HG02840 (cell line): ENCODE measurements around the gene OR12D3.
"Not testable (repeated sequence)": the region's sequence is repeated elsewhere in the genome, so short reads cannot be mapped to it uniquely, and the experiment has no call there.

ENCODE experiments used
- ATAC-seq: cut with Tn5 transposase; IDR thresholded peaks from one replicate; pipeline ENCODE4 v1.9.1; 2021; ENCODE audit warnings: mild to moderate bottlenecking, moderate library complexity, moderate number of reproducible peaks; ENCODE audit not compliant: unreplicated experiment, low FRiP score

OR12D3 gene, protein sequence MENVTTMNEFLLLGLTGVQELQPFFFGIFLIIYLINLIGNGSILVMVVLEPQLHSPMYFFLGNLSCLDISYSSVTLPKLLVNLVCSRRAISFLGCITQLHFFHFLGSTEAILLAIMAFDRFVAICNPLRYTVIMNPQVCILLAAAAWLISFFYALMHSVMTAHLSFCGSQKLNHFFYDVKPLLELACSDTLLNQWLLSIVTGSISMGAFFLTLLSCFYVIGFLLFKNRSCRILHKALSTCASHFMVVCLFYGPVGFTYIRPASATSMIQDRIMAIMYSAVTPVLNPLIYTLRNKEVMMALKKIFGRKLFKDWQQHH

DNA sequence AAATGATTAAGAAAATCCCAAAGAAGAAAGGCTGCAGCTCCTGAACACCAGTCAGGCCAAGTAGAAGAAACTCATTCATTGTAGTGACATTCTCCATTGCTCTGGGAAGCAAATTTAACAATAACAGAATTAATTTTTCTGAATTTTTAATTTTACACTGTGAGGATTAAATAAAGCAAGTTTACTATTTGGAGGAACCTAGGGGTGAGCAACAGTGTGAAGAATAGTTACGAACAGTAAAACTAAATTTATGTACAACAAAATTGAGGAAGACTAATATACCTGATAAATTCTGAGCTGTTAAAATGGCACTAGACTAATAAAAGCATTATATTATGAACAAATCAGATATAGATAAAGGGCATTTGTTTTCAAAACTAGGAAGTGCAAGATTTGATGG lies at the start of gene OR12D3:
Gene OR12D3 (minus strand): TSS at position 101 of the 400 bp plus-strand sequence. CDS start 4 bp downstream, at position 97.
- ATAC-seq: no peak

DNA sequence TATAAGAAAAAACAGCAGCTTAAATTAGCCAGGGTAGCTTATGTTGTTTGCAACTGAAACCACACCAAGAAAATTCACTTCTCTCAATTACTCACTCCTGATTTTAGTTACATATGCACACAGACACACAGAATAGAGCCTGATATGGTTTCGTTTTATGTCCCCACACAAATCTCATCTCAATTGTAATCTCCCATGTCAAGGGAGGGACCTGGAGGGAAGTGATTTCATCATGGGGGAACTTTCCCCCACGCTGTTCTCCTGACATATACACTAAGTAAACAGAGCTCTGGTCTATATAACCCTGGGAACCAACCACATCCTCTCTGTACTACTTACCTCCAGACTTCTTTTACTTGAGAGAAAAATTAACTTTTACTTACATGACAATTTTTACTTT lies 49.5 kb upstream of the OR12D3 start:
- no peak for ATAC-seq

DNA sequence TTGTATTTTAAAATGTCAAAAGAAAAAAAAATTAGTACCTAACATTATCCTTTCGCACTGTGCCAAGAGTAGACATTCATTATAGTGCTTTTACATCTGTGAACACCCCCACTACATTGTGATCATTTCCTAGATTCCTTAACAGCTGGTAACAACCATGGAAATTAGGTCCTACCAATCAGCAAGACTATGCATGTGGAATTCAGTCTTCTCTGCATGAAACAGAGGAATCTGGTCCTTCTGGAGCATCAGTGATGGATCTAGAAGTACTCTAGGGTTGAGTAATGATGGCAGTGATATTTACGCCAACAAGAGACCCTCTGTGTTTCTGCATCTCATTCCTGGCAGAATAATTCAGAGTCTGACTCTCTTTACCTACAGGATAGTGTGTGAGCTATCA lies 49.1 kb upstream of the OR12D3 start:
- no peak for ATAC-seq

DNA sequence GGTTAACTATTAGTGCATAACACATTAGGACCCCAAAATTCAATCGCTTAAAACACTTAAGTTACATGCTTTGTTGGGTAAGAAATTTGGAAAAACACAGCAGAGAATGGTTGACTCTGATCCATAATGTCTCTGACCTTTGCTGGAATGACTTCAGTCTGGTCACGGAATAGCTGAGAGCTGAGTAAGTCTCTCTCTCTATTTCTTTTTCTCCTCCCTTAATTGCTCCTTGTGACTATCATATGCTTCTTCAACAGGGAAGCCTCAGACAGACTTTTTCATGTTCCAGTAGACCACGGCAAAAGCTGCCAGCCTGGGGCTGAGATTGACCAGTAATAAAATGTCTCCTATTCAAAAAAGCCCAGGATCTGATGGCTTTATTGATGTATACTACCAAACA lies 44.4 kb upstream of the OR12D3 start:
- no peak for ATAC-seq

DNA sequence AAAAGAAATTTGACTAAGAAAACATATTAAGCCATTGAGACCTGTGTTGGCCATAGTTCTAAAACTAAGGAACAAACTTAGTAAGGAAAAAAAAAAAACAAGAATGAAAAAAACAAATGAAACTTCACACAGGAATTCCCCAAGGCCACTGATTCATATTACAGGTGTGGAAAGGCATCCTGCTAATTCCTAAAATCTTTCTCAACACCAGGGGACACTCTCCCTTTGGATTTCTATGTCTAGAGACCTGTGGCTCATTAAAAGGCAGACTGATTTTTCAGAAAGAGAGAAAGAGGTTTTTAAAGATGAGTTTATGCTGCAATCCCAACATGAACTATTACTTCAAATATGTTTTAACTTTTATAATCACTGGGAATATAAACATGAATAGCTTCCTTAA lies 39.5 kb upstream of the OR12D3 start, which contains the start of gene OR12D1:
Gene OR12D1 (plus strand): TSS at position 341 of the 400 bp plus-strand sequence.
- no peak for ATAC-seq

DNA sequence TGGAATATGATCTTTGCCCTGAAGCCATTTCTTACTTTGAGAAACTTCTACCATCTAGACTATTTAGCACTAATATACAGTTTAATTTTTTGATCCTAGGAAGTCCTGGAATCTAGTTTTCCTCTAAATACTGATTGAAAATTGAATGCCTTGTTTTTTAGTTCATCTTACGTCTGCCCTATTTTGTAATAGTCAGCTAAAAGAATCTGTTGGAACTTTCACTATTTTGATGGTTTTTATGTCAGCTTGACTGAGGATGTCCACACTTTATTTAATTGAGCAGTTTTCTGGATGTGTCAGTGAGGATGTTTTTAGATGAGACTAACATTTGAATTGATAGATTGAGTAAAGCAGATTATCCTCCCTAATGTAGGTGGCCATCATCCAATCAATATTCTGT lies 28.7 kb upstream of the OR12D3 start:
- ATAC-seq: no peak

DNA sequence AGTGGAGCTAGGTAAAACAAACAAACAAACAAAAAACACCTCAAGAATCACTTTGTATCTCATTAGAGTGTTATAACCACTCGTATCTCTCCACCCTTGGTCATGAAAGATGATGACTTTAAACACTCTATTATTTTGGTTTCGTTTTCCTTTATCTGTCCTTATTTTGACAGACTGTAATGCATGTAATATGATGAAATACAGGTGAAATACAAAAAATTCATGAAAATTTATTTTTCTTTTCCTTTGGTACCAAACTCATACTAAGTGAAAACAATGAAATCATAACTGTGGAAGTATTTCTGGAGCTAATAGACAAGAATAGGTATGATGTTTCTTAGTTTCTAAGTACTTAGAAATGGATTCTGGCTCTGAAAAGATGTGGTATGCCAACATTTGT lies 24.4 kb upstream of the OR12D3 start:
- no peak for ATAC-seq

DNA sequence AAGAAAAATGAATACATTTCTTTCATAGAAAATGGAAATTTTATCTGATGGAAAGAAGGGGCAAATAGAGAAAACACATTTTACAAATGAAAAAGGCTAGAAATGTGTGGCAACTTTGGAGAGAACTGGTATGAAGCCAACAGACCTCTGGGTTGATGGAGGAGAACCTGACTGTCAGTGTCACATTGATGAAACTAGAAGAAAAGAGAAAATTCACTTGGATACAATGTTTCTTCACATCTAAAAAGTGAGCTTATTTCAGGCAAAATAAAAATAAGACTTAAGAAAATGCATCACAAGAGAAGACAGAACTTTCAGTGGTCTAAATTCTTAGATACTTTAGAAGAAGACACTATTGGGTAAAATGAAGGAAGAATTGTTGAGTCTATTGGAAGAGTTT lies 20.2 kb upstream of the OR12D3 start, which contains the start of gene OR12D2:
Gene OR12D2 (plus strand): TSS at position 301 of the 400 bp plus-strand sequence. CDS start 1,069 bp downstream, outside the sequence.
- ATAC-seq: no peak

DNA sequence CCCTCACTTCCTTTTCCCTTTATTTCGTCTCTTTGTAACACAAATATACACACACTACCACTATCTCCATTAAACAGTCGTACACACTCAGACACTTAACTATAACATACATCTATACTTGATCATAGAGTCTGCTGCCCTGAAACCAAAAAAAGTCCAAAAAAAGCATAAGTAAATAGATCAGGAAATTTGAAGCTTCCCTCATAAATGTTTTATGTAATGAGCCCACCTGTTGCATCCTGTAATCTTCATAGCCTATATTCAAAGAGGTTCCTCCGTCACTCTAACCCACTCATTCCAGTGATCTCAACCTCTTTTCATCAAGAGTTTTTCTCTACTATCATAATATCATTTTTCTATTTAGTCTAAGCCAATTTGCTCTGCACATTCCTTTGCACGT lies 13.4 kb upstream of the OR12D3 start:
- no peak for ATAC-seq

DNA sequence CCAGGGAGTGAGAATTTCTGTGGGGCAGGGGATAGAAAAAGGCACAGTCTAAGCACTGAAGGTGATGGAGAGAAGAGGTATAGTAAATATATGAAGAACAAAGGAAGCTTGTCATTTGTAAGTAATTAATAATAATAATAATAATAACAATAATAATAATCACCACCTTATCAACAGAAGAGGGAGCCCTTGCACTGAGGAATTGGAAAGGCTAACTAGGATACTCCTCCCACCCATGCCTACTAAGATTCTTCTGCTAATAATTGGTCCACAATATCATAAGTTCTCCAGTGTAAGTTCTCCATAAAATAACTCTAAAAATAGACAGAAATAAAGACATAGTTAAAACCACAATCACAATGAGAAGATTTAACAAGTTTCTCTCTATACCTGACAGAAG lies 912 bp upstream of the OR12D3 start:
- no peak for ATAC-seq

DNA sequence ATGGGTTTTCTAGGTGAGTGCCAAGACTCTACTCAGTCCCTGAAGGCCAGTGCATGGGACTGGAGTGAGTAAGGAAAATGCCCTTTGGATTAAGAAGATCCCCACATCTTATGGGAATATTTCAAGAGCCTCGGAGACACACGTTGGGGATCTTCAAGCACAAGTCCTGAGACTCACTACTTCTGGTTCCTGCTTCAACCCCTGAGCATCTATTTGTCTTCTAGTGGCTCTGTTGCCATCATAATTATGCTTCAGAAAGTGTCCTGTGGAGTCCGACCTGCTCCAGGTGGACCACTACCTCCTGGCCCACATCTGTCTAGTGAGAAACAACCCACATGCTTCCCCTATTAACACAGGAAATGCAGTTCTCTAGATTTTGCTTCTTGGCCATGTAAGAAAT lies 6.3 kb downstream of the OR12D3 start, which contains the start of gene OR5V1:
Gene OR5V1 (minus strand): TSS at position 101 of the 400 bp plus-strand sequence. CDS start 12,670 bp downstream, outside the sequence.
- no peak for ATAC-seq

DNA sequence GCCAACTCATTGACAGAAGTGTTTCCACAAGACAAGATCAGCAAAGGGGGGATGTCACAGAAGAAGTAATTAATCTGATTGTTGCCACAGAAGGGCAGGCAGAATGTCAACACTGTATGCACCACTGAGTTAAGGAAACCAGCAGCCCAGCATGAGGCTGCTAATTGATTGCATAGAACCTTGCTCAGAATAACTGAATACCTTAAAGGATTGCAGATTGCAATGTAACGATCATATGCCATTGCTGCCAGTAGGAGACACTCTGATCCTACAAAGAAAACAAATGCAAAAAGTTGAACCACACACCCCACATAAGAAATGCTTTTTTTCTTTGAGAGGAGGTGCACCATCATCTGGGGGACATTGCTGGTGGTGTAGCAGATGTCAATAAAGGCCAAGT lies 19.5 kb downstream of the OR12D3 start:
- ATAC-seq: no peak

DNA sequence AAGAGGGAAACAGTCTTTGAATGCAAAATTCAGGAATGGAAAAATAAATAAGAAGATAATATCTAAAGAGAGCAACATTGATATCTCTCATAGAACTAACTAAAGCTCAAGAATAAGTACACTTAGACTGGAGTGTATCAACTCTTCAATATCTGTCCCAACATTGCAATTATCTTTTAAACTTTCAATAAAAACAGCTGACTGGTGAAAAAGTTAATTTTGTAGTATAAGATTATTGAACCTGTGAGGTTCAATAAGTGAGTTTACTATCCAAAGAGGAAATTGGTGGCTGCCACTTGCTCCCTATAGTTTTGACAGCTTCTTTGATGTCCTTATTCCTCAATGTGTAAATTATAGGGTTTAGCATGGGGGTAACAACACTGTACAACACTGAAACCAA lies 20.1 kb downstream of the OR12D3 start:
- ATAC-seq: no peak

DNA sequence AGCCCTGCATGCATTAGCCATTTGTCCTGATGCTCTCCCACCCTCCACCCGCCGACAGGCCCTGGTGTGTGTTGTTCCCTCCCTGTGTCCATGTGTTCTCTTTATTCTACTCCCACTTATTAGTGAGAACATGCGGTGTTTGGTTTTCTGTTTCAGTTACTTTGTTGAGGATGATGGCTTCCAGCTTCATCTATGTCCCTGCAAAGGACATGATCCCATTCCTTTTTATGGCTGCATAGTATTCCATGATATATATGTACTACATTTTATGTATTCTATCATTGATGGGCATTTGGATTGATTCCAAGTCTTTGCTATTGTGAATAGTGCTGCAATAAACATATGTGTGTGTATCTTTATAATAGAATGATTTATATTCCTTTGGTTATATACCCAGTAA lies 25.7 kb downstream of the OR12D3 start:
- ATAC-seq: not testable (repeated sequence)

DNA sequence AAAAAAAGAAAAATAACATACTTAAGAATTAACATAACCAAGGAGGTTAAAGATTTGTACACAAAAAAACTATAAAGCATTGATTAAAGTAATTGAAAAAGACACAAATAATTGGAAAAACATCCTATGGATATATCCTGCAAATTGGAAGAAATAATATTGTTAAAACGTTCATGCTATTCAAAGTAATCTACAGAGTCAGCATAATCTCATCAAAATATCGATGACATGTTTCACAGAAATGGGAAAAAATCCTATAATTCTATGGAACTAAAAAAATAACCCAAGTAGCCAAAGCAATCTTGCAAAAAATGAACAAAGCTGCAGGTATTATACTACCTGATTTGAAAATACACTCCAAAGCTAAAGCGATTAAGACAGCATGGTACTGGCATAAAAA lies 29.7 kb downstream of the OR12D3 start:
- ATAC-seq: no peak

DNA sequence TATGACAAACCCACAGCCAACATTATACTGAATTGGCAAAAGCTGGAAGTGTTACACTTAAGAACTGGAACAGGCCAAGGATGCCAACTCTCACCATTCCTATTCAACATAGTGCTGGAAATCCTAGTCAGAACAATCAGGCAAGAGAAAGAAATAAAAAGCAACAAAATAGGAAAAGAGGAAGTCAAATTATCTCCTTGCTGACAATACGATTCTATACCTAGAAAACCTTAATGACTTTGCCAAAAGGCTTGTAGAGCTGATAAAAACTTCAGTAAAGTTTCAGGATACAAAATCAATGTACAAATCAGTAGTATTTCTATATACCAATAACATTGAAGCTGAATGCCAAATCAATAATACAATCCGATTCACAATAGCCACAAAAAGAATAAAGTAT lies 38.8 kb downstream of the OR12D3 start:
- no peak for ATAC-seq

DNA sequence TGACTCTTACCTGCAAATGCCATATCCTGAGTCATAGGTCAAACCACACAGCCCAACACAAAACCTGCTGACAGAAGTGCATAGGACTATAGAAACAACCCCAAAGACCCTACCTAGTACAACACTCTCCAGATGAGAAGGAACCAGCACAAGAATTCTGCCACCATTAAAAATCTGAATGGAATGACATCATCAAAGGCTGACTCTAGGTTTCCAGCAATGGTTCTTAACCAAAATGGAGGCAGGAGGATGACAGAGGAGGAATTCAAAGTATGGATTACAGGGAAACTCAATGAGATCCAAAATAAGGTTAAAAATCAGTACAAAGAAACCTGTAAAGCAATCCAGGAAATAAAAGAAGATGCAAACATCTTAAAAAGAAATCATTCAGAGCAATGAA lies 42.4 kb downstream of the OR12D3 start:
- no peak for ATAC-seq

DNA sequence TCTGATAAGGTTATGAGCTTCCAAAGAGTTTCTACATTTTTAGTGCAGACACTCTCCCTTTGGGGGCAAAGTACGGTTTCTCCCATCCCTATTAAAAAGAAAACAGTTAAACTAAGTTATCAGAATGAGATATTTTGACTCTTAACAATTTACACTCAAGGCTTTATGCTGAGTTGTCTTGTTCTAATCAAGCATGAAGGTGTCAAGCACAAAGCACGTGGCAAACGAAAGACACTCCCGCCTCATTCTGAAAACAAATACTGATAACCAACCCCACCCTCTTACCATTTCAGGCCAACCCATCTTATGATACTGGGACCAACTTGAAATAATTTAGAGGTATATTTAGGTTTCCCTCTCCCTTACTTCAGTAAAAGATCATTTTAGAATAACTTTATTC lies 49.3 kb downstream of the OR12D3 start:
- ATAC-seq: no peak
